ENCODE measurements around the gene COL1A2. TPM values are rescaled to one million over a fixed set of nuclear protein-coding genes. Genes with fewer than 3 reads are reported as not detected.

The COL1A2 gene
- total RNA-seq, 1 donor from 2014 or later: 12,302 TPM

DNA sequence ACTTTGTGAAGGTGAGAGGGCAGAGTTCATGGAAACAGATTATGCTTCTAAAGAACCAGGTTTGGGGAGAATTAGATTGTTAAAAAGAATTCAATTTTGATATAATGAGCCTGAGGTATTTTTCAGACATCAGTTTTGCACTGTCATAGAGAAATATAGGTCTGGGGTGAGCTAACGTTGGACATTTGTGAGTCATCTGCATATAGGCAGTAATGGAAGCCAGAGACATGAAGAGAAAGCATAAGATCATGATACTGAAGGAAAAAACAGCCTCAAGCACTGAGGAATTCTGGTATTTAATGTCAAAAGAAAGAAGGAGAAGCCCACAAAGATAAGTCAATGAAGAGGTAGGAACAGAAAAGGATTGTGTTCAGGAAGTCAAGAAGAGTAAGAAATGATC is 32.4 kb upstream of the COL1A2 start:
- no peaks in the 10 kb centered on the region for H3K27me3 Mint-ChIP-seq (ENCODE audit: low read depth)
- TF ChIP-seq, protein P1, sequence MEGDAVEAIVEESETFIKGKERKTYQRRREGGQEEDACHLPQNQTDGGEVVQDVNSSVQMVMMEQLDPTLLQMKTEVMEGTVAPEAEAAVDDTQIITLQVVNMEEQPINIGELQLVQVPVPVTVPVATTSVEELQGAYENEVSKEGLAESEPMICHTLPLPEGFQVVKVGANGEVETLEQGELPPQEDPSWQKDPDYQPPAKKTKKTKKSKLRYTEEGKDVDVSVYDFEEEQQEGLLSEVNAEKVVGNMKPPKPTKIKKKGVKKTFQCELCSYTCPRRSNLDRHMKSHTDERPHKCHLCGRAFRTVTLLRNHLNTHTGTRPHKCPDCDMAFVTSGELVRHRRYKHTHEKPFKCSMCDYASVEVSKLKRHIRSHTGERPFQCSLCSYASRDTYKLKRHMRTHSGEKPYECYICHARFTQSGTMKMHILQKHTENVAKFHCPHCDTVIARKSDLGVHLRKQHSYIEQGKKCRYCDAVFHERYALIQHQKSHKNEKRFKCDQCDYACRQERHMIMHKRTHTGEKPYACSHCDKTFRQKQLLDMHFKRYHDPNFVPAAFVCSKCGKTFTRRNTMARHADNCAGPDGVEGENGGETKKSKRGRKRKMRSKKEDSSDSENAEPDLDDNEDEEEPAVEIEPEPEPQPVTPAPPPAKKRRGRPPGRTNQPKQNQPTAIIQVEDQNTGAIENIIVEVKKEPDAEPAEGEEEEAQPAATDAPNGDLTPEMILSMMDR (IDR thresholded peaks at IDR 0.05): no peak
- H3K36me3 Mint-ChIP-seq (ENCODE audit: low read depth): peaks cover 8% of the 10 kb centered on the region
- H3K4me3 Mint-ChIP-seq (ENCODE audit: unreplicated experiment): no peak overlapping the region
- peaks cover 50% of the 10 kb centered on the region for H3K4me1 Mint-ChIP-seq (ENCODE audit: low read depth)
- H3K27ac Mint-ChIP-seq (ENCODE audit: unreplicated experiment): no peak overlapping the region
- peaks cover 15% of the 10 kb centered on the region for H3K9me3 Mint-ChIP-seq (ENCODE audit: low read depth)
- no peak for DNase-seq (ENCODE audit: low spot score)

DNA sequence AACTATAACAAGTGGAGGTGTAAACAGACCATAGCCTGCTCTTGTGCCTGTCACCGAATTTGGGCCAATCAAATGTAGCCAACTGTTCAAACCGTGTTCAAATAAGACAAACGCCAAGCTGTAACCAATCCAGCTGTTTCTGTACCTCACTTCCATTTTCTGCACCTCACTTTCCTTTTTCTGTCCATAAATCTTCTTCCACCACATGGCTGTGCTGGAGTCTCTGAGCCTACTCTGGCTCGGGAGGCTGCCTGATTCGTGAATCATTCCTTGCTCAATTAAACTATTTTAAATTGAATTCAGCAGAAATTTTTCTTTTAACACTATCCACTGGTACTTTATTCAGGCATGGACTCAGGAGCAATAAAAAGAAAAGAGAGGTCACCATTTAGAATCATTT is 29.9 kb upstream of the COL1A2 start:
- peaks cover 66% of the 10 kb centered on the region for H3K4me1 Mint-ChIP-seq (ENCODE audit: low read depth)
- peak overlapping the region; percentile 42 for H3K27ac Mint-ChIP-seq (ENCODE audit: unreplicated experiment)
- no peak overlapping the region for H3K4me3 Mint-ChIP-seq (ENCODE audit: unreplicated experiment)
- H3K36me3 Mint-ChIP-seq (ENCODE audit: low read depth): peaks cover 3% of the 10 kb centered on the region
- H3K27me3 Mint-ChIP-seq (ENCODE audit: low read depth): no peaks in the 10 kb centered on the region
- DNase-seq (ENCODE audit: low spot score): no peak
- TF ChIP-seq, protein P1 (IDR thresholded peaks at IDR 0.05): no peak
- peaks cover 8% of the 10 kb centered on the region for H3K9me3 Mint-ChIP-seq (ENCODE audit: low read depth)

DNA sequence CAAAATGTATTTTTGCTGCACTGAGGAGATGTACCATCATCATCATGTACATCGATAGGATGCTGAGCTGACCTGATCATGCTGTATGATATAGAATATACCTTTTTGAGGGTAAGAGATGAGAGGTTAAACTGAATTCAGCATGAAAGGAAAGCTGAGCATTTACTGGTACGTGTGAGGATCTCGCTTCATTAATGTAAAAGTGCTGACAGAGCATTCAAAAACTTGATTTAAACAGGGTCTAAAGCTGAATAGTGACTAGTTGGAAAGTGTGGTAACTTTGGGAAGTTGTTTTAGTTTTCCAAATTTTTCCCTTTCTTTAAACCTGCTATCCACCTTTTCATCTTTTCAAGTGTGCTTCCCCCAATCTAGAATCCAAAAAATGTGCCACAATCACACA is 28.5 kb upstream of the COL1A2 start:
- Mint-ChIP-seq H3K27ac (ENCODE audit: unreplicated experiment) (no peak overlapping the region), H3K9me3 (ENCODE audit: low read depth) (peaks cover 8% of the 10 kb centered on the region), H3K27me3 (ENCODE audit: low read depth) (no peaks in the 10 kb centered on the region), H3K4me3 (ENCODE audit: unreplicated experiment) (no peak overlapping the region), H3K36me3 (ENCODE audit: low read depth) (peaks cover 3% of the 10 kb centered on the region), H3K4me1 (ENCODE audit: low read depth) (peaks cover 76% of the 10 kb centered on the region)
- TF ChIP-seq, protein P1 (IDR thresholded peaks at IDR 0.05): no peak
- DNase-seq (ENCODE audit: low spot score): no peak

DNA sequence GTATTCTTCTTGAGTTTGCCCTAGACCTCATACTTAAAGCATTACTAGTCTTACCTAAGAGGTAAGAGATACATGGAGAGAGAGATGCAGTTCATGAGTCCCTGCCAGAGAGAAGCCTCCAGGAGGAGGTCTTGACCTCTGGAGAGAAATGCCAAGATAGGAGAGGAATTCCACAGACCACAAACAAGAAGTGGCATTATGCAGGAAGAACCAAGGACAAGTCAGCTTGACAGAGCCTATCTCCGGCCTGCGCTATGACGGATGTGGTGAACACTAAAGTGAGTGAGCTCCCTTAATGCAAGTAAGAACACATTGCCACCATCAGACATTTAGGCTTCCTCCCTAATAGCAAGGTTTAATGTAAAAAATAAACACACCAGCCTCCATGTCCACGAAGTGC is 27.9 kb upstream of the COL1A2 start:
- Mint-ChIP-seq H3K27ac (ENCODE audit: unreplicated experiment) (peak overlapping the region; percentile 53), H3K4me1 (ENCODE audit: low read depth) (peaks cover 81% of the 10 kb centered on the region), H3K27me3 (ENCODE audit: low read depth) (no peaks in the 10 kb centered on the region), H3K36me3 (ENCODE audit: low read depth) (peaks cover 3% of the 10 kb centered on the region), H3K4me3 (ENCODE audit: unreplicated experiment) (no peak overlapping the region), H3K9me3 (ENCODE audit: low read depth) (peaks cover 8% of the 10 kb centered on the region)
- no peak for DNase-seq (ENCODE audit: low spot score)
- TF ChIP-seq, protein P1 (IDR thresholded peaks at IDR 0.05): no peak

DNA sequence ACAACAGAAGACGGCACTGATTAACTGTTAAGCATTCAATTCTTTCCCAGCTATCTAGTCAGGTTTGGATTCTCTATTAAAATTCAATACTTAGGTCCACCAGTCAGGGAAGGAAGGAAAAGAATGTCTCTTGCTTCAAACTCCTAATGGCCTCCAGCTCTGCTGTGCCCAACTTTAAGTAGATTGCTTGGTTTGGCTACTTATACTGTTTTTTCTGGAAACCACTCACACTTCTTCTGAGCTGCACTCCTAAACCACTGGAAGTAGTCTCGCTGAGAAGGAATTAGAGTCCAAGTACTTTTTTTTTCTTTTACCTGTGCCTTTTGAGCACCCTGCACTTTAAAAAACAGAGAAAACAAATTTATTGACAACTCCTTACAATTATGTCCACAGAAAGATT is 26.7 kb upstream of the COL1A2 start:
- TF ChIP-seq, protein P1 (IDR thresholded peaks at IDR 0.05): no peak
- no peak for DNase-seq (ENCODE audit: low spot score)
- Mint-ChIP-seq H3K9me3 (ENCODE audit: low read depth) (peaks cover 4% of the 10 kb centered on the region), H3K27me3 (ENCODE audit: low read depth) (no peaks in the 10 kb centered on the region), H3K27ac (ENCODE audit: unreplicated experiment) (peak overlapping the region; percentile 94), H3K4me3 (ENCODE audit: unreplicated experiment) (peak overlapping the region; percentile 63), H3K36me3 (ENCODE audit: low read depth) (peaks cover 3% of the 10 kb centered on the region), H3K4me1 (ENCODE audit: low read depth) (peaks cover 85% of the 10 kb centered on the region)
